ENCODE data around the gene SLC22A15. TPM values are rescaled to one million over a fixed set of nuclear protein-coding genes. Genes with fewer than 3 reads are reported as not detected.
A peak's percentile ranks its signal among the peaks of the same experiment; 100 is the strongest.
"Not testable (repeated sequence)": the region's sequence is repeated elsewhere in the genome, so short reads cannot be mapped to it uniquely, and the experiment has no call there.

Gene SLC22A15
- total RNA-seq, 2 donors from 2014 or later = 1.5 to 2.6 TPM

GRCh38 chr1:115989699-115990098 is 13.4 kb downstream of the SLC22A15 start:
- no peaks in the 10 kb centered on the region for H3K27me3 Mint-ChIP-seq (ENCODE audit: low read depth)
- no peaks in the 10 kb centered on the region for H3K9me3 Mint-ChIP-seq

GRCh38 chr1:115991909-115992308 is 15.6 kb downstream of the SLC22A15 start:
- ATAC-seq (replicated peaks in 1 of 2) (no peak), DNase-seq (no peak)
- Mint-ChIP-seq H3K4me3 (no peak overlapping the region), H3K36me3 (ENCODE audit: insufficient read depth in 2 of 2) (no peaks in the 10 kb centered on the region), H3K9me3 (no peaks in the 10 kb centered on the region), H3K27ac (peak overlapping the region; percentile 16), H3K4me1 (ENCODE audit: low read depth) (peaks cover 7% of the 10 kb centered on the region), H3K27me3 (ENCODE audit: low read depth) (no peaks in the 10 kb centered on the region)

More at GRCh38 chr1:115989699-115990098, 13.4 kb downstream of the SLC22A15 start:
- Mint-ChIP-seq H3K36me3 (ENCODE audit: insufficient read depth in 2 of 2) (no peaks in the 10 kb centered on the region), H3K4me1 (ENCODE audit: low read depth) (peaks cover 7% of the 10 kb centered on the region), H3K27ac (no peak overlapping the region), H3K4me3 (no peak overlapping the region)
- ATAC-seq (replicated peaks in 1 of 2) (no peak), DNase-seq (no peak)

- not testable (repeated sequence) for H3K27ac Mint-ChIP-seq; H3K4me1 Mint-ChIP-seq (ENCODE audit: low read depth); ATAC-seq (replicated peaks in 1 of 2); H3K27me3 Mint-ChIP-seq (ENCODE audit: low read depth); DNase-seq; H3K4me3 Mint-ChIP-seq
- Mint-ChIP-seq H3K36me3 (ENCODE audit: insufficient read depth in 2 of 2) (peaks cover 11 to 18% of the 10 kb centered on the region in 2 donors), H3K9me3 (peaks cover 8 to 16% of the 10 kb centered on the region in 2 donors)
Observed at GRCh38 chr1:115997921-115998320, 21.6 kb downstream of the SLC22A15 start.

- H3K4me3 Mint-ChIP-seq = no peak overlapping the region
- H3K9me3 Mint-ChIP-seq = peaks cover 9 to 16% of the 10 kb centered on the region in 2 donors
- H3K27me3 Mint-ChIP-seq (ENCODE audit: low read depth) = no peaks in the 10 kb centered on the region
- no peak overlapping the region for H3K27ac Mint-ChIP-seq
- DNase-seq (no peak), ATAC-seq (replicated peaks in 1 of 2) (no peak)
- H3K36me3 Mint-ChIP-seq (ENCODE audit: insufficient read depth in 2 of 2) = peaks cover 11 to 18% of the 10 kb centered on the region in 2 donors
- H3K4me1 Mint-ChIP-seq (ENCODE audit: low read depth) = peaks cover 11% of the 10 kb centered on the region
Observed at GRCh38 chr1:116001739-116002487, 25.6 kb downstream of the SLC22A15 start.

- Mint-ChIP-seq H3K27me3 (ENCODE audit: low read depth) (no peaks in the 10 kb centered on the region), H3K9me3 (peaks cover 6 to 12% of the 10 kb centered on the region in 2 donors), H3K4me3 (no peak overlapping the region), H3K4me1 (ENCODE audit: low read depth) (peaks cover 16% of the 10 kb centered on the region), H3K36me3 (ENCODE audit: insufficient read depth in 2 of 2) (peaks cover 10 to 13% of the 10 kb centered on the region in 2 donors), H3K27ac (no peak overlapping the region)
- DNase-seq = no peak
- no peak for ATAC-seq (replicated peaks in 1 of 2)
Observed at GRCh38 chr1:116002781-116003420, 26.6 kb downstream of the SLC22A15 start.

DNA sequence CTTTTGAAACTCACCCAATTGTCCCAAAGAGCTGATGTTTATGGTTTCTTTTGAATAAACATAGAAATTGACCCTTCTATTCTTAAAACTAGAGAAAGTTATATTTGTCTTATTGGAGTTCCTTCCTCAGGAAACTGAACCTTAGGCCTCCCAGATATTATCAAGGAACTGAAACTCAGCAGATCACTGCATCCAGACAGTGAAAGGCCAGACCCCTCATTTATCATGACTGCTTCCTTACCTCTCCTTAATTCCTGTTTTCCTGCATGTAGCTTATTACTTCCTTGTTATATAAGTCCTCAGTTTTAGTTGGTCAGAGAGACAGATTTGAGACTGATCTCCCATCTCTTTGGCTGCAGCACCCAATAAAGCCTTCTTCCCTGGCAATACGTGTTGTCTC is 27.5 kb downstream of the SLC22A15 start:
- Mint-ChIP-seq H3K27me3 (ENCODE audit: low read depth) (no peaks in the 10 kb centered on the region), H3K36me3 (ENCODE audit: insufficient read depth in 2 of 2) (peaks cover 4 to 5% of the 10 kb centered on the region in 2 donors), H3K27ac (no peak overlapping the region), H3K4me3 (no peak overlapping the region), H3K4me1 (ENCODE audit: low read depth) (peaks cover 16% of the 10 kb centered on the region), H3K9me3 (peaks cover 1 to 6% of the 10 kb centered on the region in 2 donors)
- ATAC-seq (replicated peaks in 1 of 2) = no peak
- DNase-seq = no peak

- DNase-seq (peak in 1 of 2 donors; percentile 2), ATAC-seq (replicated peaks in 1 of 2) (peak; percentile 89 to 91)
- no peaks in the 10 kb centered on the region for H3K27me3 Mint-ChIP-seq (ENCODE audit: low read depth)
- H3K36me3 Mint-ChIP-seq (ENCODE audit: insufficient read depth in 2 of 2) = no peaks in the 10 kb centered on the region
- H3K9me3 Mint-ChIP-seq = peaks cover under 1 to 1% of the 10 kb centered on the region in 2 donors
- H3K4me3 Mint-ChIP-seq = peak overlapping the region; percentile 67 to 77
- H3K27ac Mint-ChIP-seq = peak overlapping the region; percentile 68
- peaks cover 16% of the 10 kb centered on the region for H3K4me1 Mint-ChIP-seq (ENCODE audit: low read depth)
Observed at GRCh38 chr1:116006486-116006964, 30.2 kb downstream of the SLC22A15 start.

GRCh38 chr1:116008656-116009390 is 32.5 kb downstream of the SLC22A15 start:
- Mint-ChIP-seq H3K36me3 (ENCODE audit: insufficient read depth in 2 of 2) (no peaks in the 10 kb centered on the region), H3K4me1 (ENCODE audit: low read depth) (peaks cover 16% of the 10 kb centered on the region), H3K27ac (no peak overlapping the region), H3K4me3 (no peak overlapping the region), H3K27me3 (ENCODE audit: low read depth) (no peaks in the 10 kb centered on the region), H3K9me3 (peaks cover 0 to 1% of the 10 kb centered on the region in 2 donors)
- DNase-seq = no peak
- ATAC-seq (replicated peaks in 1 of 2) = no peak

GRCh38 chr1:116012716-116013115 is 36.4 kb downstream of the SLC22A15 start:
- no peak for ATAC-seq (replicated peaks in 1 of 2)
- no peak overlapping the region for H3K4me3 Mint-ChIP-seq
- H3K36me3 Mint-ChIP-seq (ENCODE audit: insufficient read depth in 2 of 2) = no peaks in the 10 kb centered on the region
- no peaks in the 10 kb centered on the region for H3K9me3 Mint-ChIP-seq
- no peak overlapping the region for H3K27ac Mint-ChIP-seq
- peaks cover 6% of the 10 kb centered on the region for H3K27me3 Mint-ChIP-seq (ENCODE audit: low read depth)
- DNase-seq = no peak
- no peaks in the 10 kb centered on the region for H3K4me1 Mint-ChIP-seq (ENCODE audit: low read depth)

- ATAC-seq (replicated peaks in 1 of 2) (no peak), DNase-seq (no peak)
- Mint-ChIP-seq H3K27me3 (ENCODE audit: low read depth) (peaks cover 6% of the 10 kb centered on the region), H3K4me1 (ENCODE audit: low read depth) (no peaks in the 10 kb centered on the region), H3K36me3 (ENCODE audit: insufficient read depth in 2 of 2) (no peaks in the 10 kb centered on the region), H3K4me3 (no peak overlapping the region), H3K9me3 (no peaks in the 10 kb centered on the region), H3K27ac (no peak overlapping the region)
Observed at GRCh38 chr1:116015679-116016078, 39.4 kb downstream of the SLC22A15 start.

DNA sequence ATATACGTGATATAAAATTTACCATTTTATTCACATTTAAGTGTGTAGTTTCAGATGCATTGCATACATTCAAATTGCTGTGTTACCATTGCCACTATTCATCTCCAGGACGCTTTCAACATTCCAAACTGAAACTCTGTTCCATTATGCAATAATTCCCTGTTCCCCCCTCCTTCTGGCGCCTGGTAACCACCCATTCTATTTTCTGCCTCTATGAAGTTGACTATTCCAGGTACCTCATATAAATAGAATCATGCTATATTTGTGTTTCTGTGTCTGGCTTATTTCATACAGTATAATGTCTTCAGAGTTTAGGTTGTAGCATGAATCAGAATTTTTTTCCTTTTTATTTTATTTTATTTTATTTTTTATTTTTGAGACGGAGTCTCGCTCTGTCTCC is 41.7 kb downstream of the SLC22A15 start:
- ATAC-seq (replicated peaks in 1 of 2) (no peak), DNase-seq (no peak)
- Mint-ChIP-seq H3K27ac (no peak overlapping the region), H3K27me3 (ENCODE audit: low read depth) (peaks cover 6% of the 10 kb centered on the region), H3K9me3 (no peaks in the 10 kb centered on the region), H3K4me1 (ENCODE audit: low read depth) (no peaks in the 10 kb centered on the region), H3K36me3 (ENCODE audit: insufficient read depth in 2 of 2) (no peaks in the 10 kb centered on the region), H3K4me3 (no peak overlapping the region)

DNA sequence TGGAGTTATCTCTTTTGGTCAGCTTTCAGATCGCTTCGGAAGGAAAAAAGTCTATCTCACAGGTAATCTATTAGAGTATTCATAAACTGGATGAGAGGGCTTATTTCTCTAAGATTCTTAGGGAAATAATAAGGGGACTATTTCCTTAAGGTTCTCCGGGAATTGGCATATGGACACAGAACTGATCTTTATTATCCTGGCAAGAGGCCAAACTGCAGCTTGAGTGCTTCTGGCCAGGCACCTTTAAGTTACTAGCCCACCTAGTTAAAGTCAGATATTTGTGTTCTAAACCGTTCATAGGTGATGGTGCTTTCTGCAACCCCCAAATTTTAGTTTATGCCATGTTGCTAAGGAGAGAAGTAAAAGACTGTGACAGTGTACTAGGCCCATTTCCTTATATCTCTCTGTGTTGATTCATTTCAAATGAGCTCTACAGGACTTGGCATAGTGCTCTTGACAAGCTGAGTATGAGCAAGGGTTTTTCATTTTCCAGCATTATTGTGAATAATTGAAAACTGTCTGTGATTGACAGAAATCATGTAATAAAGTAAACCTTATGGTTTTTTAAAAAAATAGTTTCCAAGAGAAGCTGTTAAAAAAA is 43.4 kb downstream of the SLC22A15 start:
- ATAC-seq (replicated peaks in 1 of 2) = no peak
- Mint-ChIP-seq H3K4me1 (ENCODE audit: low read depth) (no peaks in the 10 kb centered on the region), H3K36me3 (ENCODE audit: insufficient read depth in 2 of 2) (no peaks in the 10 kb centered on the region), H3K9me3 (no peaks in the 10 kb centered on the region), H3K4me3 (no peak overlapping the region), H3K27me3 (ENCODE audit: low read depth) (peaks cover 6% of the 10 kb centered on the region), H3K27ac (no peak overlapping the region)
- DNase-seq = no peak
